Stimulated activated effector memory CD8-positive, alpha-beta T cell treated with anti-CD3 and anti-CD28 coated beads, Interleukin-12 subunit alpha, Interleukin-12 subunit beta, amount 100 ng/mL, for 72 hours (primary cell): ENCODE results near the gene RNF169.

Experiments used
- ATAC-seq: fragments of 150-1000 bp; cut with Tn5 transposase; 2 replicates; pipeline ENCODE4 v1.10.0; 2021
- DNase-seq, 2 donors: peaks; one replicate each; pipeline ENCODE4 v3.0.0; 2021 to 2022; ENCODE audit warnings: low spot score in 2 of 2
- H3K27ac Mint-ChIP-seq: one replicate; pipeline ENCODE4 v1.8.0; 2022; ENCODE audit warnings: mild to moderate bottlenecking, mixed read lengths
- H3K36me3 Mint-ChIP-seq: one replicate; pipeline ENCODE4 v1.8.0; 2022; ENCODE audit warnings: mild to moderate bottlenecking, mixed read lengths
- H3K4me1 Mint-ChIP-seq: one replicate; pipeline ENCODE4 v1.8.0; 2022; ENCODE audit warnings: mixed read lengths
- H3K4me3 Mint-ChIP-seq: one replicate; pipeline ENCODE4 v1.8.0; 2022; ENCODE audit warnings: mild to moderate bottlenecking, mixed read lengths
- H3K9me3 Mint-ChIP-seq: one replicate; pipeline ENCODE4 v1.8.0; 2022; ENCODE audit warnings: mixed read lengths

RNF169 gene

DNA sequence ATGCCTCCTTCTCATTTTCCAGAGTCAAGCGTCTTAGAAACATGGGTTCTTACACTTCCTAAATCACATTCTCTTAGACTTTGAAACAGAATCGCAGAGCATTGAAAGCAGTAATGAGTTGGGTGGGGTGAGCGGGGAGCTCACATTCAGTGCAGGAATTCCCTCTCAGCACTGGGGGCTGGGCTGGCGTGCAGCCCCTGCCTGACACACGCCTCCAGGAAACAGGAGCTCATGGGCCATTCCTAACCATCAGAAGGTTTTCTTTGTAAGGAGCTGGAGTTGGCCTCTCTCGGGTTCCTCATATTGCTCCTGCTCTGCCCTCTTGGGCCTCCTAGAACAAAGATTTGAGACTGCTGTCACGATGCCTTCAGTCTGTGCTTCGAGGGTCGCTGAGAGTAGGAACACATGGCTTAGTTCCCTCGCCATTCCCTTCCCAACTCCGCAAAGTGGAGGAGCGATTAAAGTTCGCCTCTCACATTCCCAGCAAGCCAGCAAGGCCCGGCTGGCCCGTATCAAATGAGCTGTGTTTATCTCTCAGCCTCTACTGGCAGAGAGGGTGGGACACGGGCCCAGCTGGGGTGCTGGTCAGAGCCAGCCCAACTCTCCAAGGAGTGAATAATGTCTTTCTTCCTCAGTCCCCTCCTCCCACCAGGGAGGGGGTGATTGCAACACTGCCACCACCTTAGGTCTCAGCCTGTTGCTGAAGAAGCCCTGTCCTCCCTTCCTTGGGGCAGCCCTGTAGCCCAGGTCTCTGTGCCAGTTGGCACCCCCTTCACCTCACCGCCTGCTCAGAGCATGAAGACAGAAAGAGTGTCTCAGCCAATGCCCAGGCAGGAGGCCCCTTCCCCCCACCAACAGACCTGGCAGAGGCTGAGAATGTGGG, 27.8 kb upstream of the RNF169 start:
- no peak overlapping the region for H3K4me3 Mint-ChIP-seq
- H3K36me3 Mint-ChIP-seq = no peaks in the 10 kb centered on the region
- H3K27ac Mint-ChIP-seq = no peak overlapping the region
- no peak for ATAC-seq
- no peak for DNase-seq
- no peaks in the 10 kb centered on the region for H3K9me3 Mint-ChIP-seq
- peaks cover 6% of the 10 kb centered on the region for H3K4me1 Mint-ChIP-seq

DNA sequence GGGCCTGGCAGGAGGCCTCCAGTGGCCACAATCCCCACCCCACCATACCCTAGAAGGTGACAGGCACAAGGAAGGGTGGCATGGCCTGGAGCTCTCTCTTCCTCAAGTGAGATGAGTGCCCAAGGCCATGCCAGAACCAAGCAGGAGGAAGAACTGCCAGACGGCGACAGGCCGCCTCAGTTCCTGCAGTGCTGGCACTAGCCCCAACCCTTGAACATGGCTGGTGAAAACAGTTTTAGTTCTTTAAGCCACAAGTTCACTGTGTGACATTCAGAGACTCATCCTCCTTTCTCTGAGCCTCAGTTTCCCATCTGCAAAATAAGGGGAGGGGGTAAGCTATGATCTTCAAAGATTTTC, 27.2 kb upstream of the RNF169 start:
- no peaks in the 10 kb centered on the region for H3K9me3 Mint-ChIP-seq
- no peak overlapping the region for H3K27ac Mint-ChIP-seq
- ATAC-seq (no peak), DNase-seq (no peak)
- no peaks in the 10 kb centered on the region for H3K36me3 Mint-ChIP-seq
- peaks cover 6% of the 10 kb centered on the region for H3K4me1 Mint-ChIP-seq
- no peak overlapping the region for H3K4me3 Mint-ChIP-seq

DNA sequence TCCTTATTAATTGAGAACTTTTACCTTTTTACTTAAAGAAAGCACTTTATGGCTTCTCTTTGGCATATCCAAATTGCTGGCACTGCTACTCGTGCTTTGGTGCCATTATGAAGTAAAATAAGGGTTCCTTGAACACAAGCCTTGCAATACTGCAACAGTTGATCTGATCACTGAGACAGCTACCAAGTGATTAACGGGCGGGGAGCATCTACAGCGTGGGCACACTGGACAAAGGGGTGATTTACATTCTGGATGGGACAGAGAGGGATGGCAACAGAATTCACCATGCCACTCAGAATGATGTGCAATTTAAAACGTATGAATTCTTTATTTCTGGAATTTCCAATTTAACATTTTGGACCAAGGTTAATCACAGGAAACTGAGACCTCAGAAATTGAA, 25.1 kb upstream of the RNF169 start:
- Mint-ChIP-seq H3K4me1 (no peaks in the 10 kb centered on the region), H3K4me3 (no peak overlapping the region), H3K36me3 (no peaks in the 10 kb centered on the region), H3K27ac (no peak overlapping the region), H3K9me3 (no peaks in the 10 kb centered on the region)
- no peak for ATAC-seq
- no peak for DNase-seq

DNA sequence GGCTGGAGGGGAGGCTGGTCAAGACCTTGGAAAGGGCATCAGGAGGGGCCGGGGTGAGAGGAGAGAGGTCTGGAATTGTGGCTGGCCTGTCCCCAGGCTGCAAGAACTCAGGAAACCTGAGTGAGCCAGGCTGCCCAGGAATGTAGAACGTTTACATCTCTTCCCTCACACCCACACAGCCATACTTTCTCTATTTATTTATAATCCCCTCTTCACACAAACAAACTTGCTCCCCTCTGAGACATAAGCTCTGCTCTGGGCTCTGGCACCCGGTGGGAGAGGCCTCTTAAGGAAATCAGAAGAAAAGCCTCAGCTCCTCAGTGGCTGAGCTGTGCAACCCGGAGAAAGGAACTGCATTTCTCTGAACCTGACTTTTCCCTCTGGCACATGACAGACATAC, 22.9 kb upstream of the RNF169 start:
- Mint-ChIP-seq H3K4me3 (no peak overlapping the region), H3K4me1 (peaks cover 4% of the 10 kb centered on the region), H3K36me3 (no peaks in the 10 kb centered on the region), H3K27ac (no peak overlapping the region), H3K9me3 (no peaks in the 10 kb centered on the region)
- DNase-seq (no peak), ATAC-seq (no peak)

DNA sequence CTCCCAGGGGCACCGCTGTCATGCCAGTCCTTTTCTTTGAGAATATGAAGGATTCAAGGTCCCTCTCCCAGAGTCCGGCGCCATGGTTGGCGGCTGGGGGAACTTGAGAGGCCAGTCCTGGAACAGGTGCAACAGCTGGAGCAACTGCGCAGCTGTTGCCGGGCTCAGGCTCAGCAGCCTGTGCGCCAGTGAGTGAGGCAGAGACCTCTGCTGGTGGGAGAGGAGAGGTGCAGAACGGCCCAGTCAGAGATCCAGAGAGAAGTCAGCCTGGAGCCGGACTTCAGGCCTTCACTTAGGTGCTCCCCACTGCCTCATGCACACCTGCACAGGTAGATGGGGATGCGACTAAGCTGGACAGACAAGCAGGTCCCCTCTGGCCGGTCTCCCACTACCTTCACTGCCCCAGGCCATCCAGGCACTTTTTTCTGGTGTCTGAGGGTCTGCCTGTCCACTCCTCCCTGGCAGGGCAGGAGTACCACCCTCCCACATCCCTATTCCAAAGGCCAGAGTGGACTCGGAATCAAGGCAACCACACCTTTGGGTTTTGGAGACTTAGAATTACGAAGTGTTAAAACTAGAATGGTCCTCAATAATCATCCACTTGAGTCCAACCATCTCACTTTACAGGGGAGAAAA, 22.0 kb upstream of the RNF169 start:
- Mint-ChIP-seq H3K4me1 (peaks cover 9% of the 10 kb centered on the region), H3K4me3 (no peak overlapping the region), H3K27ac (no peak overlapping the region), H3K9me3 (no peaks in the 10 kb centered on the region), H3K36me3 (no peaks in the 10 kb centered on the region)
- peak; percentile 87 for ATAC-seq
- peak; percentile 46 to 75 for DNase-seq

DNA sequence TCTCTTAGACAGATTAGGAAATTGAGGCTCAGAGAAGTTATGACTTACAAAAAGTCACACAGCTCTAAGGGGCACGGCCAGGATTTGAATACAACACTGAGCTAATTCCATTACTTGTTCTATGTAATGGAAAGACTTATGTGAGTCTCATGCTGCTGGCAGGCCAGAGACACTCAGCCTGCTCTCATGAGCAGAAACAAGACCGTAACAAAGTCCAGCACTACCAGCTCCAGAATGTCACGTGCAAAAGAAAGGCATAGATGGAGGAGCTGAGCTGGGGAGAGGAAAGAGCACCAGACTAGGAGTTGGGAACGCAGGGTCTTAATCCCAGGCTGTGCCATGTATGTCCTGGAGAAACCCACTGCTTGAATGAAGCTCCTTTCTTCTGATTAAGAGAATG, 19.3 kb upstream of the RNF169 start:
- Mint-ChIP-seq H3K27ac (no peak overlapping the region), H3K36me3 (no peaks in the 10 kb centered on the region), H3K9me3 (no peaks in the 10 kb centered on the region), H3K4me1 (peaks cover 14% of the 10 kb centered on the region), H3K4me3 (no peak overlapping the region)
- ATAC-seq = no peak
- DNase-seq = no peak

DNA sequence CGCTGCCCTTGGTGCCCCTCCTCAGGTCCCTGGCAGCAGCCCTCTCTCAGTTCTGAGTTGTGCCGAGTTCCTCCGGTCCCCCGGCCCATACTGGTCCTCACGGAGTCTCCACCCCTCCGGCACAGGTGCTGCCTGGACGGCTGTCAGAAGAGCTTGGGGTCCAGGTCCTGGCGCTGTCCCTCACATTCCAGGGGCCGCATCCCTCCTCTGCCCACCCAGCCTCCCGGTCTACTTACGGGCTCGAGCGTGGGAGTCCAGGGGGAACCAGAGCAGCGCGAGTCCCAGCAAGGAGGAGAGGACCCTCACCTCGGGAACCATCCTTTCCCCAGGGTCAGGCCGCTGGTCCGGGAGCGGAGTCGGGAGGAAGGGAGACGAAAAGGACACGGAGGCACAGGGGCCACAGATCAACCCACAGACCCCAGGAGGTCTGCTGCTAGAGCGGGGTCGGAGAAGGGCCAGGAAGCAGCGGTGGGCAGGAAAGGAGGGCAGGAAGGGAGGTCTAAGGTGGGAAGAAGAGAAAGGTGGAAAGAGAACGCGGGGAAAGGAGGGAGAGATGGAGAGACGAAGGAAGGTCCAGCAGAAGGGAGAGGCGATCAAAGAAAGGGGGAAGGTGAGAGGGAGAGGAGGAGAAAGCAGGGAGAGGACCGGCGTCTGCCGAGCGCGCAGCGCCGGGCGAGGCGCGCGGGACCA, 17.9 kb upstream of the RNF169 start:
- Mint-ChIP-seq H3K4me3 (peak overlapping the region; percentile 42), H3K4me1 (peaks cover 14% of the 10 kb centered on the region), H3K36me3 (no peaks in the 10 kb centered on the region), H3K27ac (no peak overlapping the region), H3K9me3 (no peaks in the 10 kb centered on the region)
- no peak for DNase-seq
- no peak for ATAC-seq

DNA sequence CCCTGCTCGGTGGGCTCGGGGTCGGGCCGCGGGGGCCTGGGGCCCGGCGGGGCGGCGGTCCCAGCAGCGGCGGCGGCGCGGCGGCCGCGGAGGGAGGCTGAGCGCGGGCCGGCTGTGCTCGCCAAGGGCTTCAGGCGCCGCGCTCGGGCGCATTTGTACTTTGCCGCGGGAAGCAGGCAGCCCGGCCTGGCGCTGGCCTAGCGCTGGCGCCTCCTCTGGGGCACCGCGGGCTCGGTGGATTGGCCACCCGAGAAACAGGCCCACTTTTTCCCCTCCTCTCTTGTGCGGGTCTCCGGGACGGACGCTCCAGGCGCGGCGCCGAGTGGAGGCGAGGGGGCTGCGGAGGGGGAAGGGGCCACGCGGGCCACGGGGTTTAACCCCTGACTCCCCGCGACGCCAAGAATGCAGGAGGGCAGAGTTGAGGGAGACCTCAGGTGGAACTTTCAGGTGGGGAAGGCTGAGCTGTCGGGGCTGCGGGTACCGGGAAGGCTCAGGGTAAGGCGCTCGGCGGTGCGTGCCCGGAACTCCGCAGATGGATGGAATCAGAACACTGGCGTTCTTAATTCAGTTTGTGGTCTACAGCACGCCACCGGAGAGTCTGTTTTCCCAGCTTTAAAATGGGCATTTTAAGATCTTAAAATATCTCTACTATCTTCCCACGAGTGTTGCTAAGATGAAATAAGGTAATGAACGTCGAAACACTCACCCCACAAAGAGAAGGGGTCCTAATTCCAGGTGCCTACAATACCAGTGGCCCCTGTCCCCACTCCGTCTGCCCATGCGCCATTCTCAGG, 17.2 kb upstream of the RNF169 start, which contains the start of gene CHRDL2:
Gene CHRDL2 (minus strand): TSS at position 126 of the 794 bp plus-strand sequence. CDS start 538 bp downstream, outside the sequence.
- no peaks in the 10 kb centered on the region for H3K36me3 Mint-ChIP-seq
- H3K4me3 Mint-ChIP-seq = peak within 1 kb of the TSS; percentile 42
- H3K27ac Mint-ChIP-seq = no peak within 1 kb of the TSS

DNA sequence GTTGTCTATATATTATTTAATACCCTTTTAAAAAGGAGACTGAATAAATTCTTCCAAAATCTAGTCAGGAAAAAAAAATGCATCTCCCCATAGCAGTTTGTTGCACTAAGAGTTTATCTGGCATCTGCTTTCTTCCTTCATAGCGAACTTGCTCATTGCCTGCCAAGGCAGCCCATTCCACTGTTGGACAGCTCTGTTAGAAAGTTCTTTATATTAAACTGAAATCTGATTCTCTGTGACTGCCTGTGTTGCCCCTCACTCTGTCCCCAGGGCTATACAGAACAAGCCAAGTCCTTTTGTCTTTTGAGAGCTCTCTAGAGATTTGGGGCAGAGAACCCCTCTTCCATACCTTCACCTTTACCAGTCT, 14.1 kb upstream of the RNF169 start:
- Mint-ChIP-seq H3K36me3 (no peaks in the 10 kb centered on the region), H3K4me3 (no peak overlapping the region), H3K9me3 (no peaks in the 10 kb centered on the region), H3K27ac (no peak overlapping the region), H3K4me1 (peaks cover 18% of the 10 kb centered on the region)
- no peak for ATAC-seq
- no peak for DNase-seq

More for the DNA sequence above, 17.2 kb upstream of the RNF169 start, which contains the start of gene CHRDL2:
- ATAC-seq (no peak), DNase-seq (no peak)
- no peaks in the 10 kb centered on the region for H3K9me3 Mint-ChIP-seq
- peaks cover 14% of the 10 kb centered on the region for H3K4me1 Mint-ChIP-seq

DNA sequence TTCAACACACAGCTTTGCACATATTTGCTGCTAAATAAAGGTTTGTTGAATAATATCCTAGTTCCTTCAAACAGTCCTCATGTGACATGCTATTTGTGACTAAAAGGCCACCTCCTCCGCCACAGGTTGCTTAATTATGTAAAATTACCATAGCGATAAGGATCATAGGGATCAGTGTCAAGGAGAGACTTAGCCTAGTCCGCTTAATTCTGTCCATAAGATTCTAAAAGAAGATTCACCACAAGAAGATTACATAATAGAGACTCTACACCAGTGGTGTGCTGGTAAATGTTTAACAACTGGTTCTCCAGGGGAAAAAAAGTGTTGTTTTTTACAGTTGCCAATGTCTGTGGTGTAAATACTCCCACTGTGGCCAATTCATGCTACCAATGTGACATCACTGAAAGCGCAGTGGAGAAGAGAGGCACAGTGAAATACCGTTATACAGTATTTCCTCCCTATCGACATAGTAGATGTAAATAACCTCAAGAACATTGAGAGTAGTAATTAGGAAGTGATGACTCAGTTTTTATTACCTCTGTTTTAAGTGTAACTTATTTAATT, 13.2 kb upstream of the RNF169 start:
- Mint-ChIP-seq H3K27ac (no peak overlapping the region), H3K4me1 (peaks cover 22% of the 10 kb centered on the region)
- ATAC-seq = peak; percentile 45

DNA sequence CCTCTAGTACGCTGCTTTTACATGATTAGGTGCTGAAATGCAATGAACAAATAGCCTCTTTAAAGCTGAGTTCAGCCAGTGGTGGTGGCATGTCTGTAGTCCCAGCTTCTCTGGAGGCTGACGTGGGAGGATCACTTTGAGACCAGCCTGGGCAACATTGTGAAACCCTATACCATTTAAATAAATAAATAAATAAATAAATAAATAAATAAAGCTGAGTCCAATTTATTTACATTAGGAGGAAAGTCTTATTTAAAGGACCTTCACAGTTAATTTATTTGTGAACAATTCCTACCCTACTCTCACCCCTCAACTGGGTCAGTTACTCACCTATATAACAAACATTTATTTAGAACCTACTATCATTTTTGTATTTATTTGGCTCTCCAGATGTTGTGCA, 12.6 kb upstream of the RNF169 start:
- Mint-ChIP-seq H3K9me3 (no peaks in the 10 kb centered on the region), H3K4me3 (no peak overlapping the region), H3K27ac (no peak overlapping the region), H3K4me1 (peaks cover 16% of the 10 kb centered on the region), H3K36me3 (no peaks in the 10 kb centered on the region)
- DNase-seq (no peak), ATAC-seq (no peak)

More for the DNA sequence above, 13.2 kb upstream of the RNF169 start:
- Mint-ChIP-seq H3K4me3 (no peak overlapping the region), H3K36me3 (no peaks in the 10 kb centered on the region), H3K9me3 (no peaks in the 10 kb centered on the region)
- no peak for DNase-seq

DNA sequence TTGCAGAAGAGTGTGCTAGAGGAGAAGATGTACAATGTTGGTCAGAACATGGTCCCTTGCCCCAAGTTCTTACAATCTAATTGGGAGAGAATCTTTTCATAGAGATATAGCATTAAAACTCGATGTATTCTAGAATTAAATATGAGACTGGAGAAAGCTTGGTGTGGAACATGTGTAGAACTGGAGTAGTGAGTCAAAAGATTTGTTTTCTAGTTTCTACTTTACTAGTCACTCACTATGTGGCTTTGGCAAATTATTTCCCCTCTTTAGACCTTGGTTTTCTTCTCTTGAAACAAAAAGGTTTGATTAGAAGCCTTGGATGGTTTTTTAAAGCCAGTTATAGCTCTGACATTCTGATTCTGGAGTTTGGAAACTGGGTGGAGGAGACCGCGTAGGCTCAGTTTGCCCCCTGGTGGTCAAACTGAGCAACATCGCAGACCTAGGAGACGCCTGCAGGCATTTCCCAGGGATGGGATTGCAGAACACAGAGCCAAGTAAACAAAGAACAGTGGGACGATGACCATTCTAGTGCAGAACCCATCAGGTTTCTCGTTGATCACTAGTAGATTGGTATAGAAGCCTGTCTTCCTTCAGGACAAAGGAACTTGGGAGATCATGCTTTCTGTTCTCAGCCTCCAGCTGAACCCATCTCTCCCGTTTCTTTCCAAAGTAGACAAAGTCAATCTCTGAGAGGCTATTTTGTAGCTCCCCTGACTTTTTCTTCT, 8.9 kb upstream of the RNF169 start:
- no peak overlapping the region for H3K27ac Mint-ChIP-seq
- H3K4me3 Mint-ChIP-seq = no peak overlapping the region
- no peak for DNase-seq
- H3K4me1 Mint-ChIP-seq = peaks cover 9% of the 10 kb centered on the region
- no peaks in the 10 kb centered on the region for H3K9me3 Mint-ChIP-seq
- ATAC-seq = peak; percentile 88
- H3K36me3 Mint-ChIP-seq = no peaks in the 10 kb centered on the region

DNA sequence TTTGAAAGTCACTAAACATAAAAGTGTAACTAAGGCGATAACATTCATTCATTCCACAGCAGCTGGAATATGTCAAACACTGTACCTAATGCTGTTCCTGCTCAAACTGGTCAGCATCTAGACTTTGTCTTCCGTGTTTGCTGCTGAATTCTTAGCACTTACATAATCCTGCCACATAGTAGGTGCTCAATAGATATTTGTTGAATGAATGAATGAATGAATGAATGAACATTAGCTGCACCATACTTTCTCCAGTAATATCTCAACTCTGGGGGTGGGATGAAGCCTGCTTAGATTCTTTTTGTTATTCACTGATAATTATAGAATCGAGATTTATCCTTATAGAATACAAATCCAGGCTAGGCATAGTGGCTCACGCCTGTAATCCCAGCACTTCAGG, 6.6 kb upstream of the RNF169 start:
- Mint-ChIP-seq H3K9me3 (no peaks in the 10 kb centered on the region), H3K27ac (no peak overlapping the region), H3K36me3 (no peaks in the 10 kb centered on the region), H3K4me3 (no peak overlapping the region), H3K4me1 (peaks cover 10% of the 10 kb centered on the region)
- DNase-seq (no peak), ATAC-seq (no peak)

DNA sequence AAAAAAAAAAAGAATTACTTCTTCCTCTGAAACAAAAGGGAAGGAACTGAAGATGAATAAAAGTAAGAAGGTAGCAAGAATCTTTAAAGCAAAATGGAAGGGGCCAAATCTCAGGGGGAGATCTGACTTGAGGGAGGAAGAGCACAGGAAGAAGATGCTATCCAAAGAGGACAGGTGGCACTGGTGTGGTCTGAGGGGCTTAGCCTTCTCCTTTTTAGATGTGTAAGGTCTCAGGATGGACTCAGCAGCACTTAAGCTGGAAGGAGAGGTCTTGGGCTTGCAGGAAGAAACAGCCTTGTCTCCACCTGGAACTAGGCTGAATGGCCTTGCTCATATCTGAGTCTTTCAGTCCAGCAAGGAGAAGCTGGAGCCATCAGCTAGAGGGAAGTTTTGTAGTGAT, 5.0 kb upstream of the RNF169 start:
- peaks cover 23% of the 10 kb centered on the region for H3K4me1 Mint-ChIP-seq
- ATAC-seq (no peak), DNase-seq (no peak)
- H3K4me3 Mint-ChIP-seq = no peak overlapping the region
- H3K27ac Mint-ChIP-seq = no peak overlapping the region
- no peaks in the 10 kb centered on the region for H3K36me3 Mint-ChIP-seq
- H3K9me3 Mint-ChIP-seq = no peaks in the 10 kb centered on the region
